Activated B cell treated with CpG ODN at 0.5 μM for 24 hours (primary cell): ENCODE results near the gene RBPMS2. TPM values are rescaled to one million over a fixed set of nuclear protein-coding genes. Genes with fewer than 3 reads are reported as not detected.

ENCODE experiments used
- ATAC-seq: fragments of 200-7000 bp; cut with Tn5 transposase; one replicate; pipeline ENCODE4 v1.10.0; 2021; ENCODE audit warnings: low read depth, mild to moderate bottlenecking, moderate library complexity
- CTCF ChIA-PET: fragments of 350-600 bp; sonication (Branson Sonifier 250); formaldehyde crosslinking; loops from one replicate; lab custom pipeline; 2021; ENCODE audit warnings: antibody characterized with exemption; lab: Charles Lee
- POLR2A ChIA-PET: fragments of 350-600 bp; sonication (Branson Sonifier 250); formaldehyde crosslinking; loops from one replicate; lab custom pipeline; 2021; ENCODE audit warnings: antibody characterized with exemption; lab: Charles Lee
- DNase-seq: peaks from one replicate; pipeline ENCODE4 v3.0.0; 2022
- H3K27ac Mint-ChIP-seq: one replicate; pipeline ENCODE4 v1.8.0; 2020; ENCODE audit warnings: mixed read lengths
- H3K27me3 Mint-ChIP-seq: one replicate; pipeline ENCODE4 v1.8.0; 2021; ENCODE audit warnings: mixed read lengths
- H3K36me3 Mint-ChIP-seq: one replicate; pipeline ENCODE4 v1.8.0; 2021; ENCODE audit warnings: low read depth, mixed read lengths
- H3K4me1 Mint-ChIP-seq: one replicate; pipeline ENCODE4 v1.8.0; 2021; ENCODE audit warnings: mixed read lengths
- H3K4me3 Mint-ChIP-seq: one replicate; pipeline ENCODE4 v1.8.0; 2020; ENCODE audit warnings: mild to moderate bottlenecking, mixed read lengths
- H3K9me3 Mint-ChIP-seq: one replicate; pipeline ENCODE4 v1.8.0; 2020; ENCODE audit warnings: mixed read lengths
- CTCF ChIP-seq: fragments of 200-600 bp; IDR thresholded peaks from one replicate; pipeline ENCODE4 v1.8.0; 2022; ENCODE audit warnings: antibody characterized with exemption, mild to moderate bottlenecking
- intact Hi-C: fragments of 100-400 bp; cut with micrococcal nuclease; formaldehyde crosslinking; loops from one replicate; pipeline ENCODE4 v1.15.1; 2024
- total RNA-seq: library from RNA; stranded (reverse); gene quantifications from 2 replicates; pipeline ENCODE4 v1.2.3, GENCODE V29; 2022

Gene RBPMS2
- total RNA-seq, 1 donor from 2014 or later: 0.93 TPM

- ChIA-PET CTCF (interaction anchor here (0.8 to 7.6 kb wide), 12 partner anchors 12 to 277 kb away, joined by 3 to 85 read pairs (median 4); no protein-coding TSS in a partner anchor), POLR2A (interaction anchor here (0.6 to 0.7 kb wide), 2 partner anchors 80 to 116 kb away, joined by 4 to 6 read pairs; no protein-coding TSS in a partner anchor)
Observed at GRCh38 chr15:64732156-64732860, 43.1 kb downstream of the RBPMS2 start.

GRCh38 chr15:64731805-64732151 is 43.6 kb downstream of the RBPMS2 start:
- Mint-ChIP-seq H3K9me3 (no peaks in the 10 kb centered on the region), H3K4me3 (no peak overlapping the region), H3K27ac (no peak overlapping the region), H3K27me3 (no peaks in the 10 kb centered on the region), H3K36me3 (no peaks in the 10 kb centered on the region), H3K4me1 (peaks cover 7% of the 10 kb centered on the region)
- TF ChIP-seq CTCF: no peak
- CTCF ChIA-PET: interaction anchor here (1.0 to 7.6 kb wide), 11 partner anchors 13 to 278 kb away, joined by 3 to 243 read pairs (median 5); no protein-coding TSS in a partner anchor
- DNase-seq (no peak), ATAC-seq (no peak)
- intact Hi-C loops: loop anchor here (1.0 kb wide), 5 partner anchors 79 to 278 kb away; no protein-coding TSS in a partner anchor
- POLR2A ChIA-PET: interaction anchor here (0.6 to 1.3 kb wide), 4 partner anchors 83 to 162 kb away, joined by 3 to 6 read pairs (median 4); partner anchors contain the start of gene PLEKHO2

More at GRCh38 chr15:64732156-64732860, 43.1 kb downstream of the RBPMS2 start:
- Mint-ChIP-seq H3K27me3 (no peaks in the 10 kb centered on the region), H3K4me1 (peaks cover 7% of the 10 kb centered on the region), H3K27ac (no peak overlapping the region), H3K4me3 (no peak overlapping the region), H3K36me3 (no peaks in the 10 kb centered on the region), H3K9me3 (no peaks in the 10 kb centered on the region)
- DNase-seq: no peak
- no peak for ATAC-seq
- no peak for TF ChIP-seq CTCF
- intact Hi-C loops: no loop called here

GRCh38 chr15:64731012-64731804 is 44.2 kb downstream of the RBPMS2 start:
- intact Hi-C loops: loop anchor here (1.0 kb wide), 5 partner anchors 79 to 278 kb away; no protein-coding TSS in a partner anchor
- no peaks in the 10 kb centered on the region for H3K27me3 Mint-ChIP-seq
- H3K36me3 Mint-ChIP-seq: no peaks in the 10 kb centered on the region
- ChIA-PET CTCF (interaction anchor here (0.8 to 7.6 kb wide), 16 partner anchors 11 to 278 kb away, joined by 3 to 243 read pairs (median 4); no protein-coding TSS in a partner anchor), POLR2A (interaction anchor here (0.5 to 1.3 kb wide), 4 partner anchors 84 to 163 kb away, joined by 3 to 4 read pairs (median 3); partner anchors contain the start of gene PLEKHO2)
- peaks cover 7% of the 10 kb centered on the region for H3K4me1 Mint-ChIP-seq
- peak; percentile 61 for TF ChIP-seq CTCF
- H3K9me3 Mint-ChIP-seq: no peaks in the 10 kb centered on the region
- ATAC-seq (peak; percentile 74), DNase-seq (peak; percentile 77)
- no peak overlapping the region for H3K27ac Mint-ChIP-seq
- no peak overlapping the region for H3K4me3 Mint-ChIP-seq

GRCh38 chr15:64730151-64730550 is 45.2 kb downstream of the RBPMS2 start:
- H3K9me3 Mint-ChIP-seq: no peaks in the 10 kb centered on the region
- CTCF ChIA-PET: interaction anchor here (0.8 to 7.6 kb wide), 10 partner anchors 9 to 174 kb away, joined by 3 to 243 read pairs (median 4); no protein-coding TSS in a partner anchor
- intact Hi-C loops: no loop called here
- H3K4me1 Mint-ChIP-seq: peaks cover 7% of the 10 kb centered on the region
- ATAC-seq (no peak), DNase-seq (no peak)
- H3K27ac Mint-ChIP-seq: no peak overlapping the region
- H3K4me3 Mint-ChIP-seq: no peak overlapping the region
- no peaks in the 10 kb centered on the region for H3K36me3 Mint-ChIP-seq
- H3K27me3 Mint-ChIP-seq: no peaks in the 10 kb centered on the region
- POLR2A ChIA-PET: interaction anchor here (1.3 kb wide), 2 partner anchors 42 to 165 kb away, joined by 3 read pairs; no protein-coding TSS in a partner anchor
- no peak for TF ChIP-seq CTCF
